ENCODE measurements around the gene RSRC1.

The RSRC1 gene

GRCh38 chr3:158471639-158472294, 361.9 kb downstream of the RSRC1 start:
- no peak for TF ChIP-seq CTCF (IDR thresholded peaks at IDR 0.05; ENCODE audit: insufficient read depth, low read length, missing control alignments)
- ChIA-PET POLR2A (interaction anchor here (0.5 kb wide), 1 partner anchor 380 kb away, joined by 3 read pairs; no protein-coding TSS in a partner anchor), CTCF (no interaction called here)
- H3K4me3 ChIP-seq (ENCODE audit: low read depth, low read length): no peak overlapping the region
- peak; percentile 92 for DNase-seq (ENCODE audit: low read depth, low spot score)

DNA sequence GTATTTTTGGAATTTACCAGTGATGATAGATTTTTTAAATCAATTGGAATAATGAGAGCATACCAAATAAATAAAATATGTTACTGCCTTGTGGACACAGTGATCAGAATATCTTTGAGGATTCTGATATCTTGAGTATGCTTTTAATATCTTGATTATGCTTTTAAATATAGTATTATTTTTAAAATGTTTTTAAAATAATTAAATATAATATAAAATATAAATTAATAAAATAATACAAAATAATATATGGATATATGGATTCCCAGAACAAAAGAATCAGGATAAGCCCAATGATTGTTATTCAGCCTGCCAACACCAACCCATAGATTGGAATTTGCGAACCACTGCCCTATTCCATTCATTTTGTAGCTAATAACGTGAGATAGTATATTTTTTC, 369.2 kb downstream of the RSRC1 start:
- no peak for TF ChIP-seq CTCF (IDR thresholded peaks at IDR 0.05; ENCODE audit: insufficient read depth, low read length, missing control alignments)
- DNase-seq (ENCODE audit: low read depth, low spot score): no peak
- no peak overlapping the region for H3K4me3 ChIP-seq (ENCODE audit: low read depth, low read length)
- POLR2A ChIA-PET: no interaction called here
- CTCF ChIA-PET: no interaction called here

GRCh38 chr3:158483701-158484235, 373.9 kb downstream of the RSRC1 start:
- no peak overlapping the region for H3K4me3 ChIP-seq (ENCODE audit: low read depth, low read length)
- CTCF ChIA-PET: interaction anchor here (0.5 to 0.7 kb wide), 2 partner anchors 21 to 49 kb away, joined by 3 read pairs; no protein-coding TSS in a partner anchor
- no peak for DNase-seq (ENCODE audit: low read depth, low spot score)
- POLR2A ChIA-PET: no interaction called here
- TF ChIP-seq CTCF (IDR thresholded peaks at IDR 0.05; ENCODE audit: insufficient read depth, low read length, missing control alignments): no peak

DNA sequence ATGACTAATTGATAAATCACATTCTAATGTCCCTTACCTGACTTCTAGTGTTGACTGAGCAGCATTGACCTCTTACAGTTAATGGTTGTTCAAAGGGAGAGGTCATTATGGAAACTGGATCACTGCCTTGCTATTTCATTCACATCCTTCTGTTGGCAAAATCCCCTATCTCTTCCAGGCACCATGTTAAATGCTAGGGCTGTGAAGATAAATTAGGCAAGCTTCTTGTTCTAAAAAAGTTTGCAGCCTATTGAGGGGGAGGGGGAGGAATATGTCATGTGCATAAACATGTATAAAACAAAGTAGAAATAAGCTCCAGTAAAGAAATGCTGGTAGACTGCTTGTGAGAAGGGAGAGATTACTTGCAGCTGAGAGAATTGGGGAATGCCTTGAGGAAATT, 376.3 kb downstream of the RSRC1 start:
- DNase-seq (ENCODE audit: low read depth, low spot score): no peak
- ChIA-PET POLR2A (no interaction called here), CTCF (interaction anchor here (1.1 to 1.2 kb wide), 2 partner anchors 42 to 53 kb away, joined by 3 read pairs; no protein-coding TSS in a partner anchor)
- TF ChIP-seq CTCF (IDR thresholded peaks at IDR 0.05; ENCODE audit: insufficient read depth, low read length, missing control alignments): no peak
- no peak overlapping the region for H3K4me3 ChIP-seq (ENCODE audit: low read depth, low read length)

GRCh38 chr3:158488670-158489069, 378.8 kb downstream of the RSRC1 start:
- no peak overlapping the region for H3K4me3 ChIP-seq (ENCODE audit: low read depth, low read length)
- DNase-seq (ENCODE audit: low read depth, low spot score): no peak
- ChIA-PET CTCF (interaction anchor here (0.6 kb wide), 1 partner anchor 1375 kb away, joined by 3 read pairs; no protein-coding TSS in a partner anchor), POLR2A (no interaction called here)
- no peak for TF ChIP-seq CTCF (IDR thresholded peaks at IDR 0.05; ENCODE audit: insufficient read depth, low read length, missing control alignments)

DNA sequence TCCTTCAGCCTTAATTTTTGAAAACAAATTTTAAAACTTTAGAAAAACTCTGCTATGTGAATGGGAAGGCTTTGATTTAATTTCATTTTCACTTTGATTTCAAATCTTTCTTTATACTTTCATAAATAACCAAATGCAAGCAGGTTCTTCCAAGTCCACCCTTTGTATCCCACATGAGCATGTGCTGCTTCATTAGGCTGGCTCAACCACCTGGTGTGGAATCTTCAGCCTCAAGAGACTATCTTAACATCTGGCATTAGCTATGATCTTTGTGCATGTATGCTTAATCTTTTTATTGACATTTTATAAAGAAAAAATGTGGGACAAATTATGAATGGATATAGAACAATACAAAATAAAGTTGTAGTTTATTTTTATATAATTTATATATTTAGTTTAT, 379.3 kb downstream of the RSRC1 start:
- ChIA-PET POLR2A (no interaction called here), CTCF (no interaction called here)
- no peak for DNase-seq (ENCODE audit: low read depth, low spot score)
- TF ChIP-seq CTCF (IDR thresholded peaks at IDR 0.05; ENCODE audit: insufficient read depth, low read length, missing control alignments): no peak
- no peak overlapping the region for H3K4me3 ChIP-seq (ENCODE audit: low read depth, low read length)

Data from AG04449 (cell line).